Calu3 (cell line): Measurements from ENCODE around the gene RSPRY1. TPM values are rescaled to one million over a fixed set of nuclear protein-coding genes. Genes with fewer than 3 reads are reported as not detected.

Experiments used
- BruUV-seq: library from RNA; stranded (reverse); fragments of 400-500 nt; replicated peaks from 2 replicates; lab custom pipeline; 2021; lab: Mats Ljungman, UMichigan
- CTCF ChIA-PET: fragments of 300-600 bp; sonication (Branson Sonifier 250); formaldehyde crosslinking; loops from one replicate; lab custom pipeline; 2022; ENCODE audit warnings: antibody characterized with exemption; lab: Charles Lee
- DNase-seq: peaks from one replicate; pipeline ENCODE4 v3.0.0; 2022
- H3K27ac Mint-ChIP-seq: one replicate; pipeline ENCODE4 v1.8.0; 2022; ENCODE audit warnings: mixed read lengths; ENCODE audit not compliant: unreplicated experiment
- H3K27me3 Mint-ChIP-seq: one replicate; pipeline ENCODE4 v1.8.0; 2022; ENCODE audit warnings: mixed read lengths; ENCODE audit not compliant: unreplicated experiment
- H3K36me3 Mint-ChIP-seq: one replicate; pipeline ENCODE4 v1.8.0; 2022; ENCODE audit warnings: mild to moderate bottlenecking, moderate library complexity, mixed read lengths; ENCODE audit not compliant: insufficient read depth, unreplicated experiment
- H3K4me1 Mint-ChIP-seq: one replicate; pipeline ENCODE4 v1.8.0; 2022; ENCODE audit warnings: mild to moderate bottlenecking, low read depth, mixed read lengths; ENCODE audit not compliant: unreplicated experiment
- H3K4me3 Mint-ChIP-seq: one replicate; pipeline ENCODE4 v1.8.0; 2022; ENCODE audit warnings: mild to moderate bottlenecking, low read depth, moderate library complexity, mixed read lengths; ENCODE audit not compliant: unreplicated experiment
- H3K9me3 Mint-ChIP-seq: one replicate; pipeline ENCODE4 v1.8.0; 2022; ENCODE audit warnings: low read depth, mixed read lengths; ENCODE audit not compliant: unreplicated experiment
- CTCF ChIP-seq: fragments of 200-600 bp; IDR thresholded peaks from one replicate; pipeline ENCODE4 v1.8.0; 2022; ENCODE audit warnings: antibody characterized with exemption; ENCODE audit not compliant: unreplicated experiment
- intact Hi-C: fragments of 100-400 bp; cut with micrococcal nuclease; formaldehyde crosslinking; loops from one replicate; pipeline ENCODE4 v1.10.0; 2022; ENCODE audit not compliant: unreplicated experiment
- total RNA-seq: library from RNA; stranded (reverse); gene quantifications from 2 replicates; pipeline ENCODE4 v1.2.3, GENCODE V29; 2022

The RSPRY1 gene
- total RNA-seq, 1 experiment from 2014 or later, result 43.6 TPM

DNA sequence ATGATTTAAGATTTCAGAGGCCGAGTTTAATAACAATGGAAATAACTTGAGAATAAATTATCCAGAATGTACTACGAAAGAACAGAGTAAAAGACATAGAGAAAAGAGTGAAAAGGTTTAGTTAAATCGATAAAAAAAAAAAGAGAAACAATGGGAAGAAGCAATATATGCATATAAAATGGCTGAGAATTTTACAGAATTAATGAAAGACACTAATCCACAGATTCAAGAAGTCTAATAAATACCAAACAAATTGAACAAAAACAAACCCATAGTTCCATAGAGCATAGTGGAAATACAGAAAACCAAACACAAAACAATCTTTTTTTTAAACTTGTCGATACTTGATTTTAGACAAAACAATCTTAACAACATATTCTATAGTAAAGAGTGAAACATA lies 2.0 kb upstream of the RSPRY1 start:
- DNase-seq, result no peak
- H3K27ac Mint-ChIP-seq, result no peak overlapping the region

DNA sequence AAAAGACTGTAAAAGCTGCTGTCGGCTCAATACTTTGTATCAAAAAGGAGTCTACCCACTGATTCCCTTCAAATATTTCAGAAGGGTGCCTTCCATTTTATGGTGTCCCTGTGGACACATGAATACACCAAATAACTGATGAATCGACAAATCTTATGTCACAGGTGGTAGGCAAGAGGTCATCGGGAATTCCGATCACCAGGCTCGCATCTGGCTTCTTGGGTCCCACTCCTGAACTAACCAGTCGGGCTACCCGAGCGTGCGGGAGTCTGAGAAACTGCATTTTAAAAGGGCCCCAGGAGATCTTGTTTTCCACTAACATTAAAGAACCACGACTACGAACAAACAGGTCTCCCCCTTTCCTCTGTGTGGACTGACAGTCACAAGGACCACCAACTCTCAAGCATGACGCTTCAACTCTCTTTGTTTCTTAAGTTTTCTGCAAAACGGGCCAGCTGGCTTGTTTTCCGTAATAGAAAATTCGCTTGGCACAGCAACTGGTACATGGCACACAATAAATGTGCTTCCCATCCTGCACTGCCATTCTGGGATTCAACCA lies 1.2 kb upstream of the RSPRY1 start:
- H3K36me3 Mint-ChIP-seq, result peaks cover 37% of the 10 kb centered on the region
- no peaks in the 10 kb centered on the region for H3K27me3 Mint-ChIP-seq
- BruUV-seq, result no TSS peak

More for the DNA sequence above, 2.0 kb upstream of the RSPRY1 start:
- Mint-ChIP-seq H3K9me3 (no peaks in the 10 kb centered on the region), H3K36me3 (peaks cover 37% of the 10 kb centered on the region), H3K27me3 (no peaks in the 10 kb centered on the region), H3K4me1 (peaks cover 18% of the 10 kb centered on the region), H3K4me3 (peak overlapping the region; percentile 93)
- no TSS peak for BruUV-seq
- CTCF ChIA-PET, result no interaction called here
- intact Hi-C loops, result loop anchor here (10.0 kb wide), 1 partner anchor 231 kb away; no protein-coding TSS in a partner anchor
- no peak for TF ChIP-seq CTCF

GRCh38 chr16:57185446-57185944 lies 634 bp upstream of the RSPRY1 start:
- no peaks in the 10 kb centered on the region for H3K9me3 Mint-ChIP-seq

More for the DNA sequence above, 1.2 kb upstream of the RSPRY1 start:
- peak; percentile 20 for DNase-seq
- H3K4me3 Mint-ChIP-seq, result peak overlapping the region; percentile 93
- no peaks in the 10 kb centered on the region for H3K9me3 Mint-ChIP-seq
- H3K4me1 Mint-ChIP-seq, result peaks cover 18% of the 10 kb centered on the region
- peak overlapping the region; percentile 87 for H3K27ac Mint-ChIP-seq
- CTCF ChIA-PET, result interaction anchor here (0.7 to 1.4 kb wide), 4 partner anchors 35 to 192 kb away, joined by 3 to 9 read pairs (median 4); partner anchors contain the start of gene ARL2BP
- no peak for TF ChIP-seq CTCF
- intact Hi-C loops, result loop anchor here (10.0 kb wide), 1 partner anchor 230 kb away; no protein-coding TSS in a partner anchor

More at GRCh38 chr16:57185446-57185944, 634 bp upstream of the RSPRY1 start:
- CTCF ChIA-PET, result interaction anchor here (0.6 to 1.4 kb wide), 11 partner anchors 9 to 280 kb away, joined by 3 to 9 read pairs (median 4); partner anchors contain the start of genes ARL2BP and CPNE2
- no peak for TF ChIP-seq CTCF
- Mint-ChIP-seq H3K4me3 (peak overlapping the region; percentile 93), H3K36me3 (peaks cover 37% of the 10 kb centered on the region), H3K4me1 (peaks cover 18% of the 10 kb centered on the region), H3K27ac (peak overlapping the region; percentile 87), H3K27me3 (no peaks in the 10 kb centered on the region)
- DNase-seq, result peak; percentile 36
- TSS peak; percentile 70 for BruUV-seq
- intact Hi-C loops, result loop anchor here (10.0 kb wide), 1 partner anchor 229 kb away; no protein-coding TSS in a partner anchor
